NCI-H146 treated with DMSO at 0.1 percent for 48 hours (cell line): Measurements from ENCODE around the gene KCNQ1.

Experiments used
- DNase-seq: peaks from one replicate; lab custom pipeline; 2025; ENCODE audit not compliant: unreplicated experiment; lab: John Stamatoyannopoulos, UW

KCNQ1 gene

GRCh38 chr11:2809854-2810253, 365.0 kb downstream of the KCNQ1 start:
- no peak for DNase-seq

DNA sequence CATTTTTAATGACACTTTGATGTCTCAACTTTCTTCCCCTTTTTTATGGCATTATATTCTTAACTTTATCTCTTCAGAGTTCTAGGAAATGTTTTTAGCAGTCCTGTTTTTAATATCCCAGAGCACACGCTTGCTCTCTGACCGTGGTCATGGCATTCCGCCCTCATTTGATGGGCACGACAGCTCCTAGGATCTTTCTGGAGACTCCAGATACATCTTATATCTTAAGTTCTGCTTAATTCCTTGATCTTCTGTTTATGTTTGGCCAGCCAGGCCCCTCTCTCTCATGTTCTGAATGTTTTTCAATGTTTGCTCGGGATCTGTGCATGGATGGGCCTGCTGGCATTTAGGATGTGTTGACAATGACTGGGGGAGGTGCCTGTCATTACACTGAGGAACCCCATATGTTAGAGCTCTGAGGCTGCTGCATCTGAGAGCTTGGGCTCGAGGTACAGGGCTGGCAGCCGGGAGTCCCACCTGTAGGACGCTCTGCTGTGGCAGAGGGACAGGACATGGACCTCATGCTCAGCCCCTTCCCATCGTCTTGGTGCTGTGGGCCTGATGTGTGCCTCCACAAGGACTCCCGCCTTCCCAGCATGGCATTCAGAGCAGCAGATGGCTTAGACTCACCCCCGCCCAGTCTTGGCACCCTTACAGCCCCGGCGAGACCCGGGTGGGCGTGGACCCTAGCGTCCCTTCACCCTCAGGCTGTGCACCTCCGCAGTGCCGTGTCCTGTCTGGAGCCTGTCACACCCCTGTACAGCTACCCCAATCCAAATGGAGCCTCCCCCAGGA, 365.8 kb downstream of the KCNQ1 start:
- DNase-seq = no peak

DNA sequence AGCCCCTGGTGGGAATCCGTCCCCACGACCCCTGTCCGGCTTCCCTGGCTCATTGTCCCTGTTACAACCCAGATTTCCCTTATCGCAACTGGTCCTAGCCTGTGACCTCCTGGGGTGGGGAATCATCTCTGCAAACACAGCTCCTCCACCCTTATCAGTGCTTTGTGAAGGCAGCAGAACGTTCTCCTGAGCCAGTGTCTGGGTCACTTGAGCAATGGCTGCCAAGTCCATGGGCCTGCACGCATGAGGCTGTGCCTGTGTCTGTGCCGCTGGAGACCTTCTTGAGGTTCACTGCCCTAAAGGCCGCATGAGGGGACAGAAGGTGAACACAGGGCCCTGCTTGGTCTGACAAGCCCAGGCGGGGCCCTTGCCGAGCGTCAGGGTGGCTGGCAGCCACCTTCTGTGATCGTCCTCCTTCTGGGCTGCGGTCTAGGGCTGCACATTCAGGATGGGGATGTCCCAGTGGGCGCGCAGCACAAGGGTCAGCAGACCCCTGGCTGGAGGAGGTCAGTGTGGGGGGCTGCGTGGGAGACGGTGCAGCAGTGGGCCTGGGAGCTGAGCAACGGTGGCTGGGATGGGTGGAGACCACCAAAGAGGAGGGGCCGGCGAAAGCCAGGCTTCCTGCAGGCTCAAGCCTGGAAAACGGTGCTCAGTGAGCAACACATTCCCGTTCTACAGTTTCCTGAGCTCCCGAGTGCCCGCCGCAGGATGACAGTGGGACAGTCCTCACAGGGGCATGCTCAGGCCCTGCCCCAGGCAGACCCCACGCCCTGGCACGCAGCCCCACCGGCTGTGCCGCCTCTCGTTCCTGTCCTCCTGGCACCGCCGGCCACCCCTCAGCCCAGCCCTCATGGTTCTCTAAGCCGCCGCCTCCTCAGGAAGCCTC, 366.6 kb downstream of the KCNQ1 start:
- DNase-seq = no peak

DNA sequence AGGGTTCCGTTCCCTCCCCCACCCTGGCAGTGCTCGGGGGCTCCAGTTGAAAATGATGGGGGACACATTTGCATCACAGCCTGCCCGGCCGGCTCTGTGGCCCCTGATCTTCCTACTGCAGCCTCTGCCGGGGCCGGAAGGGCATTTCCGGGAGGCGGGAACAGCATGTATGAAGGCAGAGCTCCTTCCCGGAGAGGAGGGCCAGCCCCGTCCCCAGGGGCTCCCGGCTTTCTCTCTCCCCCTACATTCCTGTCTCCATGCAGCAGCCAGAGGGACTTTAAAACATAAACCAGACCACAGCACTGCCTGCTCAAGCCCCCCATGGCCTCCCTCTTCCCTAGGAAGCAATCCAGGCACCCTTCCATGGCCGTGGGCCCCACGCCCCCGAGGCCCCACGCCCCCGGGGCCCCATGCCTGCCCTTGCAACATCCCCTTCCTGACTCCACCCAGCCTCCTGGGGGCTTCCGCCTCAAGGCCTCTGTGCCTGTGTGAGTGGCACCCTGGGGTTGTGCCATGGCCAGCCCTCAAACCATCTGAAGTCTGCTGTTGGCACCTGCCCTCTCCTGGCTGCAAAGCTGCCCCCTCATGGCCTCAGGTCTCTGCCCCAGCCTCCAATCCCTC, 367.7 kb downstream of the KCNQ1 start:
- DNase-seq = no peak

GRCh38 chr11:2813141-2813908, 368.5 kb downstream of the KCNQ1 start:
- DNase-seq = no peak

DNA sequence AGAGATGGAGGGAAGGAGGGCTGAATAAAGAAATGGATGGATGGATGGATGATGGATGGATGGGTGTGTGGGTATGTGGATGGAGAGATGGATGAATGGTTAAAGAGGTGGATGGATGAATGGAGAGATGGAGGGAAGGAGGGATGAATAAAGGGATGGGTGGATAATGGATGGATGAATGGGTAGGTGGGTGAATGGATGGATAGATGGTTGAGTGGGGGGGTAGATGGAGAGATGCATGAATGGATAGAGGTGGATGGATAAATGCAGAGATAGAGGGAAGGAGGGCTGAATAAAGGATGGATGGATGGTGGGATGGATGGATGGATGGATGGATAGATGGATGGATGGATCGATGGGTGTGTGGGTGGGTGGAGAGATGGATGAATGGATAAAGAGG, 369.2 kb downstream of the KCNQ1 start:
- no peak for DNase-seq

GRCh38 chr11:2814751-2815150, 369.9 kb downstream of the KCNQ1 start:
- peak; percentile 76 for DNase-seq

GRCh38 chr11:2815762-2816496, 371.1 kb downstream of the KCNQ1 start:
- DNase-seq = no peak

GRCh38 chr11:2816523-2816922, 371.7 kb downstream of the KCNQ1 start:
- DNase-seq = no peak

- no peak for DNase-seq
These were observed 372.2 kb downstream of the KCNQ1 start for GRCh38 chr11:2816941-2817421.

DNA sequence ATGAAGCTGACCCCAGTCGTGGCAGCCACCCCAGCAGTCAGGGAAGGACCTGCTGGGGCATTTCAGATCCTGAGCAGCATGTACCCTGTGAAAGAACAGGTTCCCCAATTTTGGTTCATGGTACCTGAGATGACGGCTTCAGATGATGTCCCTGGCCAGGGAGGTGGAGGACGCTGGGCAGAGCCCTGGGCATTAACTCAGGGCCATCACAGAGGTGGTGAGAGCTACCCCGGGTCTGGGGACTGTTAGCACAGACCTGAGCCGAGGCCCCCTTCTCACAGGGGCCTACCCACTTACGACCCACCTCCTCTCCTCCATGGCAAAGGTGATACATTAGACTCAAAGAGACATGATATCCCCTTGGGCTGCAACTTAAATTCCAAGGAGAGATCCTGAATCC, 372.6 kb downstream of the KCNQ1 start:
- no peak for DNase-seq

DNA sequence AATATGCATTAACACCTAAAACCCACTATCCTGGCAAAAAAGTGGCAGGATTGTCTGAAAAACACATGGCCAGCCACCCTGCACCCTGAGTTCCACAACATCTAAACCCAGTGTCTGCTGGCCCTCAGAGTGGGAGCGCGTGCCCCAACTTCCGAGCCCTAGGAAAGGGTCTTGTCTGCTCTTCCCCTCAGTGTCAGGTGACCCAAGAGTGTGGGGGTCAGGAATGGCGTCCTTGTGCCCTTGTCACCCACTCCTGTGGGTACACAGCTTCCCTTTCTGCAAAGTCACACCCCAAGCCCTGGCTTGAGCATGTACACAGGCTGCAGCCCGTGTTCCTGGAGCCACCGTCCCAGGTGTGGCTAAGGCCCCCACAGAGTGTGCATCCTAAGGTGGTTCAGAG, 373.2 kb downstream of the KCNQ1 start:
- no peak for DNase-seq

DNA sequence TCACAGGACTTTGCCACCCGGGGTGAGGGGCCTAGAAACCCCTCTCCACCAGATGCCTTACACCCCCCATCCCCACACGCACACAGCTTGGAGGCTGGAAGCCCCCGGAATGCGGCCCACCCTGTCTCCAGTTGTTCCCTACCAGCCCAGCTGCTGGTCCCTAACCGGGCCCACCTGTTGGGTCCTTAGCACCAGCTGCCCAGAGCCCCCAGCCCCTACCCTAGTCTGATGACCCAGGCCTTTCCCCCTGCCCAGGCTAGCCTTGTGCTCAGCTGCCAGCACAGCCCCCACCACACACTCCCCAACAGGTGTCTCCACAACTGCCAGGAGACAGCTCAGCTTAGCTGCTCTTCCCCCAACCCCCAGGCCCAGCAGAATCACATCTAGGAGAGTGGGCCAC, 373.7 kb downstream of the KCNQ1 start:
- no peak for DNase-seq

DNA sequence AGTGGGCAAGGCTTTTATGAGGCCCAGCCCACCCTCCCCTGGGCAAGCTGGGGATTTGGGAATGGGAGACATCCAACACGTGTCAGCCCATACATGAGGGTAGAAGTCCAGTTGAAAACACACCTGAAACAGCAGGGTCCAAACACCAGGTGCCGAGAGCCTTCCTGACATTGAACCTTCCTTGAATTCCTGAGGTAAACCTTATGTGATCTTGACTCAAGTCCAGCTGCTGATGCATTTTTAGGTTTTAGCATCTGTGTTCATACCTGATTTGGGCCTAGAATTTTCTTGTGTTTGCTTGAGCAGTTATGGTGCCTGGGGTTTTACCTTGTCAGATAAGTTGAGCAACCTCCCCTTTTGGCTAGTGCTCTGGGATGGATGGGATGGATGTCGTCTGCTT, 374.5 kb downstream of the KCNQ1 start:
- DNase-seq = no peak

DNA sequence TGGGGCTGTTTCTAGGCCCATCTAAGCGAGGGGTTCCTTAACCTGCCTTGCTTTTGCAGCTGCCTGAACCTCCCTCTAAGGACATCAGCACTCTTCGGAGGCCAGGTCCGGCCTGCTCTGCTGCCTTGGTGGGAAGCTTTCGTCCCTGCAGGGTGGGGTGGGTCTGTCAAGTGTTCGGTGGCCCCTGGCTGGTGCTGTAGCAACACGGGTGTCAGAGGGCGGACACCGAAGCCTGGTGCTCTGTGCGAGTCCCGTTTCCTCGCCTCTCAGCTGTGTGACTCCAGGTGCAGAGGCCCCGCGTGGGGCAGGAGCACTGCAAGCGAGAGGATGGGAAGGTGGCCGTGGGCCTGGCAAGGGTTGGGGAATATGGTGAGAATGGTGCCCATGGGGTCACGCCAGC, 376.2 kb downstream of the KCNQ1 start:
- DNase-seq = no peak

DNA sequence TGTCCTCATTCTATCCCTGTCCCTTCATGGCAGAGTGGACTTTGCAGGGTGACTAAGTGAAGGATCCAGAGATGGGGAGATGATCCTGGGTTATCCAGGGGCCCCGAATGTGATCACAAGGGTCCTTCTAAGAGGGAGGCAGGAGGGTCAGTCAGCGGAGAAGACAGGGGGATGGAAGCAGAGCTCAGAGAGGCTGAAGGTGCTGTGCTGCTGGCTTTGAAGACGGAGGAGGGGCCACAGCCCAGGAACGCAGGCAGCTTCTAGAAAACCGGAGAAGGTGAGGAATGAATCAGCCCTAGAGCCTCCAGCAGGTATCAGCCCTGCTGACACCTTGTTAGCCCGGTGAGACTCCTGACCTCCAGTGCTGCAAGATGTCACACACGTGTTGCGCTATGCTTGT, 377.1 kb downstream of the KCNQ1 start:
- no peak for DNase-seq

DNA sequence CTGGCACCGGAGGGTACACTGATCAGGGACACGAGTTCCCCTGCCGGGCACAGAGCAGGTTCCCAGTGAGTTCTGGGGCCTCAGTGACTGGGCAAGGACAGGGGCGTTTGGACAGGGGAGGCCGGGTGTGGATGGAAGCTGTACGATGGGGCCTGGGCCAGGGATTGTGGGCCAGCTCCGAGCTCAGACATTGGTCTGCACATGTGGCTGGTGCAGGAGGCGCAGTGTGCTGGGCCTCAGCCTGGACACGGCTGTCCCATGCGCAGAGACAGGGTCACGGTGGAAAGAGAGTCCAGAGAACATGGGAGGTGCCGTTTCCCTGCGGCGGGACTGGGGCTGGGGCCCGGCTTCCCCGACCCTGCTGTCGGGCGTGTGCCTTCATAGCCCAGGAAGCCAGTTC, 380.0 kb downstream of the KCNQ1 start:
- no peak for DNase-seq

GRCh38 chr11:2825261-2825888, 380.6 kb downstream of the KCNQ1 start:
- DNase-seq = no peak

DNA sequence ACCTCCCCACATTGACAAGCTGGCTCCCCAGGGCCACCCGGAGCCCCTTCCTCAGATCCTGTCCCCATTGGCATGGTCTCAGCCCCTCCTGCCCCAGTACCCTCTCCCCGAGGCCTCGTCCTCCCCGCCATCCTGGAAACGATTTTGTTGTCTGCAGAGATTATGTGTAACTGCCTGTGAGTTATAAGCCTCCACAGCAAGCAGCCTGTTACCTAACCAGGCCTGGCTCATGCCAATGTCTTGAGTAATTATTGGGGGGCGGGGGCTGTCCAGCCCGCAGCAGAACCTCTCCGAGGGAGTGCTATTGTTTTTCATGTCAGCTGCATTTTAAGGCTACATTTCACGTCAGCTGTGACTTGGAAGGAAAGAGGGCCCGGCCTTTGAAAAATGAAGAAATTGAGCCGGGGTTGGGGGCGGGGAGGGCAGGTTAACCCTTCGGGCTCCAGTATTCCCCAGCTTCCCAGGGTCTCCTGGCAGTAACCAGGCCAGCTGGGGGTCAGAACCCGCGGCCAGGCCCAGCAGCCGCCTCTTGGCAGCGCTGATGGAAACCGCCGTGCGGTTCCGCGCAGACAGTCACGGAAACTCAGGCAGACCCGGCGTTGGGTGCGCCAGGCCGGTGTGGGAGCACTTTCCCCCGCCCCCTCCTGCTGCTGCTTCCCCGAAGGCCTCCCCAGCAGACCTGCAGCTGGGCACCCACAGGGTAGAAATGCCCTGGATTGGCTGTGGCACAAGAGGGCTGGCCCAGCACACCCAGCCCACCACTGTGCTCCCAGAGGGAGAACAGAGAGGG, 381.3 kb downstream of the KCNQ1 start:
- DNase-seq = no peak
